Measurements from ENCODE around the gene ZRSR2.
"Not testable (repeated sequence)": the region's sequence is repeated elsewhere in the genome, so short reads cannot be mapped to it uniquely, and the experiment has no call there.

- not testable (repeated sequence) for TF ChIP-seq CTCF (conservative IDR thresholded peaks at IDR 0.05; ENCODE audit: low read depth, low read length); EZH2 (IDR thresholded peaks at IDR 0.05; ENCODE audit: low read length, unreplicated experiment); EZH2phosphoT487 (IDR thresholded peaks at IDR 0.05; ENCODE audit: borderline replicate concordance, low read length)
These were observed 30.4 kb upstream of the ZRSR2 start for GRCh38 chrX:15759886-15760285.

Data from PC-3 (cell line).